HG02973 (cell line): ENCODE results near the gene NRF1.

Source experiments
- ATAC-seq: cut with Tn5 transposase; IDR thresholded peaks from one replicate; pipeline ENCODE4 v1.9.1; 2021; ENCODE audit warnings: moderate library complexity; ENCODE audit not compliant: unreplicated experiment

The NRF1 gene

DNA sequence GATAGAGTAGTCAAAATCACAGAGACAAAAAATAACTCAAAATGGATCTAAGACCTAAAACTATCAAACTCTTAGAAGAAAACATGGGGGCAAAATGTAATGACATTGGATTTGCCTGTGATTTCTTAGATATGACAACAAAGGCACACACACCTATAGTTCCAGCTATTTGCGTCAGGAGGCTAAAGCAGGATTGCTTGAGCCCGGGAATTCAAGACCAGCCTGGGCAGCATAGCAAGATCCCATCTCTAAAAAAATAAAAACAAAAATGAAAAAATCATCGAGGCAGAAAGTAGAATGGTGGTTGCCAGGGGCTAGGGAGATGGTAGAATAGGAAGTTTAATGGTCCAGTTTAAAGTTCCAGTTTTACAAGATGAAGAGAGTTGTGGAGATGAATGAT, 113.3 kb downstream of the NRF1 start:
- no peak for ATAC-seq

DNA sequence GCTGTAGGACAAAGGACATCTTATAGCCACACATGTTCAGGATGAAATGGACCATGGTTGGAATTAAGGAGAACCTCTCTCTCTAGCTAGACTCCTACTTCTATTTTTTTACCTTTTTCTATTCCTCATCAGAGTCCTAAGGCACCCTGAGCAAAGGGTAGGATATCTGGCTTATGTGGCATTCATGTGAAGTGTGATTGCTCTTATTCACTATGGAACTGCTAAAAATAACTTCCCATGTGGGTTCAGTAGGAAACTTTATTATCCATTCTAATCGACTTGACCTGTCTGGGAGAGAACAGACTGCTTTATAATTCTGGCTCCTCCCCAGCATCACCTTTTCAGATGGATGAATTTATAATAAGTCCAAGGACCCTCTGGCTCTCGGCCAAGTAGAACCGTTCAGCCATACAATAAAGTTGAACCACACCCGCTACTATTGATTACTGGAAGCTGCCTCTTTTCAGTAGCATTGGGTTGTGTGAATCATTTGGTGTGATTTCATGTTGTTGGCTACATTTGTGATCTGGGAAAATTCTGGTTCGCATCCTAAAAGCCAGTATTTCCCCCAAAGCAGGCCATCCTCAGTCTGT, 117.5 kb downstream of the NRF1 start:
- no peak for ATAC-seq

DNA sequence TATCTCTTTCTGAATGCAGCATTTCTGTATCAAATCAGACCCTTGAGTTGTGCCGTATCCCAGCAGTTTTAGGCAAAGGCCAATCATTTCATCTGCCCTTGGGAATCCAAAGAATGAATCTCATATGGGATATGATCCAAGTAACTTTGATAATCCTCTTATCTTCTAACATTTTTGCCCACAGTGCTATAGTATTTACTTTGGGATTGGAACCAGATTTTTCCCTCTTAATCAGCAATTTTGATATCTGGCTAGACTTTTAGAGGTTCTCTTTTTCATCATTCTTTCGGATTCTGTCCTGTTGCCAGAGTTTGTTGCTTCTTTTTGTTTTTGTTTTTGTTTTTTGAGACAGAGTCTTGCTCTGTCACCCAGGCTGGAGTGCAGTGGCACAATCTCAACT, 118.0 kb downstream of the NRF1 start:
- ATAC-seq: no peak

DNA sequence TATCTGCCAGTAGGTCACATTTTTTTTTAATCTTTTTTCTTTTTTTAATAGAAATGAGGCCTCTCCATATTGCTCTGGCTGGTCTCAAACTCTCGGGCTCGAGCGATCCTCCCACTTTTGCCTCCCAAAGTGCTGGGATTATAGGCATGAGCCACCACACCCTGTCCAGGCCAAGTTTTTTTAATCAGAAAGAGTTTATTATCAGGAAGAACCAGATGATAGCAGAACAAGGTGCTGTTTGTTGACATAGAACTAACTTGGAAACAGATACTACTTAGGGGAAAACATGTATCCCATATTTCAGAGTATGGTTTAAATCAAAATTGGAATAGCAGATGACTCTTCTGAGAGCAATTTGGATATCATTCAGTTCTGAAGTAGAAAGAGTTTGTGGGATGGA, 118.6 kb downstream of the NRF1 start:
- ATAC-seq: no peak

DNA sequence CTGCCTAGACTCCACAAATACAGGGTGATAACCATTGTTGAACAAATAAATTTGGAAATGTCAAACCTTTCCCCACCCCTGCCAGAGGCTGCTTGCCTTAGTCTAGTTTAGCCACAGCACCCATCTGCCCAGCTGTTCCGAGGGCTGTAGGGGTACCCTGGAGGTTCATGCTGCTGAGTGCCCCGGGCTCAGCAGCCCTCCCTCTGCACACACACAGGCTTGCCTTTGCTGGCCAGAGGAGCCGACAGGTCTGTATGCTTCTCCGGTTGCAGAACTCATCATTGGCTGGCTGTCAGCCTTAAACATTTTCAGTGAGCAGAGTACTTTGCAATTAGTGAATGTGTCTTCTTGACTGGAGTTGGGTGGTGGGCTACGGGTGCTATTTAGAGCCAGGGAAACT, 122.9 kb downstream of the NRF1 start:
- ATAC-seq: no peak

DNA sequence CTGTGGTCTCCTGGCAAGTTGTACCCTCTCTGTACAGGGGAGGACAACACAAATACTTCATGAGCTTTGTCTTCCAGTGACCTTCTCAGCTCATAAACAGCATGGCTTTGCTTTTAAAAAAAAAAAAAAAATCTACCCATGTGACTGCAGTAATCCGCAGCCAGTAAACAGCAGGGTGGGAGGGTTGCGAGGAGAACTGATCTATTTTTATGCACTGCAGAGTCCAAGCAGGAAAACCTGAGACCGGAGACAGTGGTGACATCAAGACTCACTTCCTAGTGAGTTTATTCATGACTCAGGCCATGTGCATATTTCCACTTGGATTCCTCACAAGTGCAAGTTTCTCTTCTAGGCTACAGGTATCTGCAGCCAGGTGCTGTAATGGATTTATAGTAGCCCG, 127.9 kb downstream of the NRF1 start:
- no peak for ATAC-seq

DNA sequence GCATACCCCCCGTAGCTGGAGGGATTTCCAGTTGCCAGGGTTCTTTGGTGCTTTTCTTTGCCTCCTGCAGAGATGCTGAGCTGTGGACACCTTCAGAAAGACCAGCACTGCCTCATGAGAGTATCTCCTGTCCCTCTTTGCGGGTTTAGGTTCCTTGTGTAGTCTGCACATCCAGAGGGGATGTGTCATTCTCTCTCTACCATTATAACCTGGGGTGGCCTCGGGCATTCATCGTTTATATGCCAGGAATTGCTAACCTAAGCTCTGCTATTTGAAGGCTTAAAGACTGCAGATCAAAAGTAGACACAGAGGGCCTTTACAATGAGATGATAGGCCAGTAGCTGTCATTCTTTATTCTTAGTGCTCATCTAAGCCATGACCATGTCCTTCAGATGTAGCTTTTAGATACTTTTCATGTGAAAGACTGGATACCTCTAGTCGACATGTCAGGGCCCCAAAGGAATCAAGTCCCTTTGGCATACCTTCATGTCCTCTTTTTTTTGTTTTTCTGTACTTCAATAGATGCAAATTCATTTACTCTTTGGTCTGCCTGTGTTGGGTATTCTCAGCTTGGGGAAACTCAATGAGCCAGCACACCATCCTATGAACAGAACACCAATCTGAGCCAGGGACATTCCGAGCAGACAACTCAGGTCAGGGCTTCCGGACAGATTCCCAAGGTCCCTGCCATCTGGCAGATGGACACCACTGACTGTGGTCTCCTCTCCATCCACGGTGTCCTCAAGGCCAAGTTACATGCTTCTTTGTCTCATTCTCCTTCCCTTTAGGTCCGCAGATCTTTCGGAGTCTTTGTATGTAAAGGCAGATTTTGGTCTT, 129.3 kb downstream of the NRF1 start:
- no peak for ATAC-seq

DNA sequence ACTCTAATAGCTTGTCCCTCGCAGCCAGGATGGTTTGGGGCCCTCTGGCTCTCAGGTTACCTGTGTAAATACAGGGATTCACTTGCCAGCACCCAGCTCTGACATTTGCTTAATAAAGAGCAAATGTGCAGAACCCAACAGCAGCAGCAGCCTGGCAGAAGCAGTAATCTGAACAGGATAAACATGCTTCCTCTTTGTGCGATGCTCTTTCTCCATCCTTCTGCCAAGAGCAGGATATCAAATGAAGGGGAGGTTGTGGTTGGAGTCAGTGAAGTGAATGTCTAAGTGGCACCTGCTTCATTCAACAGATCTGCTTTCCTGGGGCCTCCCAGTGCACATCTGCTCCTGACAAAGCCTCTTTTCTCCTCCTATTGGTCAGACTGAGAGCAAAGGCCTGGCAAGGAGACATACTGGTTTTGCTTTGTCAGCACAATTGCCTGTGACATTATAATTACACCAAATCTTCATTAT, 130.3 kb downstream of the NRF1 start:
- ATAC-seq: no peak

DNA sequence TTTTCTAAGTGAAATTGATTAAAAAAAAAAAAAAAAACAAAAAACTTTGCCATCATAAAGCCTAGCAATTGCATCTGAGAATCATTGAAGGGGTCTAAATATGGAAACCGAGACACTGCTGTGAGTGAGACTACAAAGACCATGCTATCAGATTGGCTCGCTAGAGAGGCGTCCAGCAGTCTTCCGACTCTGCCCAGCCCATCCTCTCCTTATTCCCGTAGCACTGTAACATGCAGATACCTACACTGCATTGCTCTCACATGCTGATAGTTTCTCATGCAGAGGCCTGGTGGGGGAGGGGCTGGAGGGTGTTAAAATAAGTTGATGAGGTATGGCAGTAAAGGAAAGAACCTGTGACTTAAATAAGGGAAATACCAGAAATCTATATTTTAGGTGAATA, 130.7 kb downstream of the NRF1 start:
- ATAC-seq: no peak

DNA sequence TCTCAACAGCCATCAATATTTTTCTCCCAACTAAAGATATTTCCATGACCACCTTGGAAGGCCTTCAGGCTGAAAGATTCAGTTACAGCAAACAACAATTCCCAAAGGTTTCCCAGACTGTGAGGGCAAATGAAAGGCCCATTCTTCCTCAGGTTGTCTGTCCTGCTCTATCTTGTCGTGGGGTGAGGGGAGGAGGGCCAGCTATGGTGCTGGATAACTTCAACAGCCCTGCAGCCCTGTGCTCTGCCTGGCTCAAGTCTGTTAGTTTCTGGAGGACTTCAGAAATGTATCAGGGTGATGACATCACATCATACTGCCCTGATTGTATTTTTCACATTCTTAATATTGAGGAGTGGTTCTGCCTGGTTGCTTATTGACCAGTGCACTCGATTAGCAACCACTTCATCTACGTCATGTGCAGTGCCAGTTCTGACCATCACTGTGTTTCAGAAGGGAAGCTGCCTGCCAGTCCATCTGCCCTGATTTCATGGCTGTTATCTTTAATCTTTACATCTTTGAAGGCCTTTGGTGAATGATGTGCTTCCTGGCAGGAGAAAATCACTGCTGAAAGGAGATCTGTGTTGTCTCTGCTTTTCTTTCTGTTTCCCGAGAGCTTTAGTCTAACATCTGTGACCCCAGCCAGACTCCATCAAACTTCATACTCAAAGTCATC, 135.5 kb downstream of the NRF1 start:
- no peak for ATAC-seq

DNA sequence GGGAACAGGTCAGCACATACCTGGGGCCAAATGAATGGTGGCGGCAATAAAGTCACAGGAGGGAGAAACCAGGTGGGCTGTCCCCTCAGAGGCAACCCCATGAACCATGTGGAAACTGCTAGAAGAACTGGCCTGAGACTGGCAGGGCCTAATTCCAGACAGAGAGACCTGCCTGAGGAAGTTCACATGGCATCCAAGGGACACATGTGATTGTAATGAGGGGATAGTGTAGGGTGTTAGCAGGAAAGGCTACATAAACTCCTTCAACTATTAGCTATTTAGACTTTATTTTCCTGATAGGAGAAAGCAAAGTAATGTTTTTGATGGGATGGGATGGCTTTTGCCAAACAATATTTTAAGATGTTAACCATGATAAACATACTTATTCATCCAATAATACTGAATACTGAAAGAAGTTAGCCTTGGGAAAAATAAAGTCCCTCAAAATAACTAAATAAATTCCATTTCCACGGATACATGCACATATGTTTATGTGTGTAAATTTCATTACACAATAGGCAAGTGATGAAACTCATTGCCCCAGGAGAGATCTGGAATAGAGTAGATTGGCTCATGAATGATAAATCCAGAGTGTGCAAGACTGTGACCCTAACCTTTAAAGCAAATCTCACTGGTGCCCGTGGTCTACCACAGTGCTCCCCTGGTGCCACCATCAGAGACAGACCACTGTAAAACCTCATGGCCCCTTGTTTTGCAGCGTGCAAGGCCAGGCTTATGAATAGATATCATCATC, 137.0 kb downstream of the NRF1 start:
- no peak for ATAC-seq

DNA sequence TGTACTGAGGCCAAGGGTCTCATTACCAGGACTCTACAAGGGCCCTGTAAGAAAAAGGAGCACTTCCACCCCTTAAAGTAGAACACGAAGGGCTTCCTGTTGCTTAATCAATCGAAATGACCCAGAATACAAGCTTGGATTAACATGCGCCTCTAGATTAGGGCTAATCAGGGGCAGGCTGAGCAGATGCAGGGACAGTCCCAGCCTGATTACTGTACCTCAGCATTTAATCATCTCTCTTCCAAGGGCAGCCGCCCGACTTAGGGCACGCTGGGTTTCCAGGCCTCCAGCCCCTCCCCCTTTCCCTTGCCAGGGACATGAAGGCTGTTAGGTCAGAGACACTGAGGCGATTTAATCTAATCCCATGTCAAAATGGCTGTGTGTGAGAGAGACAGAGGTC, 138.6 kb downstream of the NRF1 start:
- ATAC-seq: no peak

DNA sequence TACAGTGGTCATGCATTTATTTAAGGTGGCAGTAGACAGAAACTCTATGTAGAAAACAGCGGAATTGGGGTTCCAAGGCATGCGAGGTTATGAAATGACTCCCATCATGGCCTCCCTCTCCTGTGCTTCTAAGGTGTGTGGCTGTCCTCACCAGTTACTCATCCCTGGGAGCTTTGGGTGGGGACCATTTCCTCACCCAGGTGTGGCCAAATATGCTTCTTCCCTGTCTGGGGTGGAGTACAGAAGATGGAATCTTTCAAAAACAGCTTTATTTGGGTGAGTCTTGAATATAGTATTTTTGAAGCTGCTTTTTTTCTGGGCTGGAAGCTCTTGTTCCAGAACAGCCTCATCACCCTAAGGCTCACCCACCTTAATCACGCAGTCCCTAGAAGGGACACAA, 139.0 kb downstream of the NRF1 start:
- ATAC-seq: no peak

DNA sequence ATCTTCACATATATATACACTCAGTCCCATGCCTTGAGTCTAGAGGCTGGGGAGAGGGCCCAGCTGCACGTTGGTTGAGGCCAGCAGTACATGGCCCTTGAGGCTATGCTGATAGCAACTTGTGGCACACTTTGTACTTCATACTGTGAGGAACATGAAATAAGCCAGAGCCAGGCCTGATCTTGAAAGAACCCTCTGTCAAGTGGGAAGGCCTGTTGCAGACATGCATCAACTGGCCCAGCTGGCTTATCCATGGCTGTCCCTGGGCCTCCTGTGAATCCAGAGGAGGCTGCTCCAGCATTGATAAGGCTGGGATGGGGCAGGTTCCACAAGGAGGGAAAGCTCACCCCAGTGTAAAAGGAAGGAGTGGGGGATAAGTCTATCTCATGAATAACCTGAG, 140.4 kb downstream of the NRF1 start:
- no peak for ATAC-seq

DNA sequence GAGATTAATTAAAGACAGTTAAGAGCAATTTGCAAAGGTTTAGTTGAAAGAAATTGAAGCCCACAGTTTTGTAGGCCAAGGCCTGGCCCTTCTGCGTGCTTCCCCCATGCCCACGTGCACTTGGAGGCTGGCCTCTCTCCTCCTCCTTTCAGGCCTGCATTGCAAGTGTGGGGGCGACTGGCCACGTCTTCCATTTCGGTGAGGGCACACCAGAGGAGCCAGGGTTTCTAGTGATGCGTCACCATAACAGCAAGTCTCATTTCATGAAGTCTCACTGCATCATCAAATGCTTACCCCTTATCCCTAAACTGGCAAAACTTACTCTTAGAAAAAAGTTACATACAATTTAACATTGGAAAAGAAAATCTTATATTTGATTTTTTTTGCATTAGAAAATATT, 141.2 kb downstream of the NRF1 start:
- no peak for ATAC-seq

DNA sequence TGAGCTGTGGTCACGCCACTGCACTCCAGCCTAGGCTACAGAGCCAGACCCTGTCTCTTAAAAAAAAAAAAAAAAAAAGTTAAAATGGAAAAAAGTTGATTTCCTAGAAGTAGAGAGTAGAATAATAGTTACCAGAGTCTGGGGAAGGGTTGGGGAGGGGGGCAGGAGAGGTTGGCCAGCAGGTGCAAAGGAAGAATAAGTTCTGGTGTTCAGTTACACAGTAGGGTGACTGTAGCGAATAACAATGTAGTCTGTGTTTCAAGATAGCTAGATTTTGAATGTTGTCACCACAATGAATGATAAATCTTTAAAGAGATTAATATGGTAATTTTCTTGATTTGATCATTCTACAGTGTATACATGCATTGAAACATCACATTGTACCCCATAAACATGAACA, 142.9 kb downstream of the NRF1 start:
- no peak for ATAC-seq

DNA sequence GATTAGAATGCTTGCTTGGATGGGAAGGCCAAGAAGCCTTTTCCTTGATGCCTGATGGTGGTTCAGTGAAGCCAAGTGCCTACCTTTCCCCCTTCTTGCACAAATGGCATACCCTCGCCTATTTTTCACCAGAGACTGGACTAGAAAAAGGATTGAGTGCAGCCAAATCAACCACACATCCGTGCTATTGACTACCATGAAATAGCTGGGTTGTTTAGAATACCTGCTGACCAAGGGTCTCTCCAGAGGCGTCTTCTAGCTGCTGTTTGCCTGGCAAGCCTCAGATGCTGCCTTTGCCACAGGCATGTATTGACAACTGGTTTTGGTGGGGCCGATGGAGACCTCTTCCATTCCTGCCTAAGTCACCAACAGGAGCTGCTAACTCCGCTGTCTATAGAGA, 146.5 kb downstream of the NRF1 start:
- no peak for ATAC-seq

DNA sequence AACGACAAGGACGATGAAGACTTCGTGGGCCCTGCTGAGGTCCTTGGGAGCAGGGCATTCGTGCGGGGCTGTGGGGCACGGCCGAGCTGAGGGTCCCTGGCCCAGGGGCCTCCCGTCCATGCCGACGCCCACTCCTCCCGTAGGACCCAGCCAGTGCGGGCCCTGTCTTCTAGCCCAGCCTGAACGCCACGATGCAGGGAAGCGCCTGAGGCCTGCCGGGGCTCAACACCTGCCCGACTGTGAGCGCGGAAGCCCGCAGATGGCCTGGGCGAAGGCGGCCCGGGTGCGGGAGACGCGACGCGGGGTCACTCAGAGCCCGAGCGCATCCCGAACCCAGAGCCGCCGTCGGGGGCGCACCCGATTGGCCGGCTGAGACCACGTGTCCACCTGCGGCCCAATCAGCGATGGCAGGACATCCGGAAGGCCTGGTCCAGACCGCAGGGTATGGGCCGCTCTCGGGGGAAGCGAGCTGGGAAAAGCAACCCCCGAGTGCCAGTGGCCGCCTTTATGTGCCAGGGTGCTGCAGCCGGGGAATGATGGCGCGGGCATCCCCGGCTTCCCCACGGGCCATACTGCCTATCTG, 151.0 kb downstream of the NRF1 start:
- ATAC-seq: no peak

DNA sequence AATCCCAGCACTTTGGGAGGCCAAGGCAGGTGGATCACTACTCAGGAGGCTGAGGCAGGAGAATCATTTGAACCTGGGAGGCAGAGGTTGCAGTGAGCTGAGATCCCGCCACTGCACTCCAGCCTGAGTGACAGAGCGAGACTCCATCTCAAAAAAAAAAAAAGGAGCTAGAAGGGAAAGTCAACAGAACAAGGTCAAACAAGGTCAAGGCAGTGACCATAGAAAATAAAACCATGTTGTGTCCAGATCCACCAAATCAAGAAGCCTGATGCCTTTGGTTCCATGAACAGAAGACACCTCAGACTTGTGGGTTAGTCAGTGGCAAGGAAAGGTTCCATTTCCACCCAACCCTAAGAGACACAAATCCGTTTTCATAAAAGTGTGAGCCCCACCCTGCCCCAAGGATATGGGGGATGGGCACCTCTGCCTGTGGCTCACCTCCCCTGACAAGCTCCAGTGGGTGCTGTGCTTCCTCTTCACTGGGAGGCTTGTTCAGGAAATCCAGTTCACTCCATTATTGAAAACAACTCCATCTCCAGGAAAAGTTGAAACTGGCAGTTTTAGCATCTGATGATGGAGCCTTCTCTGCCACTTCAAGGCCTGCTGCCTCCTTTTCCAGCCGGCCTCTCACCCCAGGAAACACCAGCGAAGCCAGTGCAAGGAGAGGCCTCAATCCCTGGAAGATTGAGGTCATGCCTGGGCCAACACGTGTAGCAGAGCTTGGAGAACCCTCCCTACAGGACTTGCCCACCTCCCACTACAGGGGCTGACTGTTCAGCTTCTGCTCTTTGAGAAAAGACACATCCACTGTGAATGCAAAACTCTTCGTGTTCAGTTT, 152.9 kb downstream of the NRF1 start:
- ATAC-seq: no peak

DNA sequence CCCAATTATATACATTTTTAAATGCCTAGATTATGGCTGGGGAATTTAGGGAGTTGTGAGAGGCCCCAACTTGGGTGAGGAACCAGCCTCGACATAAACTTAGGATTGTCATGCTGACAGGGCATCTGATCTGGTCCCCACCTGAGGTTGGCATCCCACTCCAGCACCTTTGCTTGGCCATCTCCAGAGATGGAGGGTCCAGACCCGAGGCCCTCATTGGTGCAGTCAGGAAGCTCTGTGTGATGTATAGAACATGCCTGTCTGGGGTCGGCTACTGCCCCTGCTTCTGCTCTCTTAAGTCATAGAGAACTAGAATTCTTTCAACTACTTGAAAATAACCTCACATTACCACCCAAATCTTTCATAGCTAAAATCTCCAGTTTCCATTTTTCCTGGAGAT, 153.8 kb downstream of the NRF1 start:
- no peak for ATAC-seq
